NCI-H226 (cell line): ENCODE data around the gene SLC31A2.
"Not testable (repeated sequence)": the region's sequence is repeated elsewhere in the genome, so short reads cannot be mapped to it uniquely, and the experiment has no call there.

Experiments
- DNase-seq: peaks from one replicate; pipeline ENCODE4 v3.0.0-alpha.2; 2015

SLC31A2 gene

GRCh38 chr9:113150670-113151611 is at the start of gene SLC31A2:
Gene SLC31A2 (plus strand): TSS chr9:113151007. CDS start chr9:113151075, 68 bp downstream.
- DNase-seq = peak; percentile 75

GRCh38 chr9:113105345-113105744 is 45.5 kb upstream of the SLC31A2 start:
- DNase-seq = not testable (repeated sequence)

GRCh38 chr9:113111065-113111951 is 39.5 kb upstream of the SLC31A2 start:
- DNase-seq = not testable (repeated sequence)

- peak; percentile 1 for DNase-seq
These were observed 37.9 kb upstream of the SLC31A2 start for GRCh38 chr9:113112706-113113510.

- DNase-seq = not testable (repeated sequence)
These were observed 32.0 kb upstream of the SLC31A2 start for GRCh38 chr9:113118829-113119228.

- no peak for DNase-seq
These were observed 25.3 kb upstream of the SLC31A2 start for GRCh38 chr9:113125386-113126035.

- no peak for DNase-seq
These were observed 21.3 kb upstream of the SLC31A2 start for GRCh38 chr9:113129466-113129865.

GRCh38 chr9:113129884-113130283 is 20.9 kb upstream of the SLC31A2 start:
- no peak for DNase-seq

- peak; percentile 9 for DNase-seq
These were observed 19.1 kb upstream of the SLC31A2 start for GRCh38 chr9:113131689-113132151.

- DNase-seq = no peak
These were observed 13.3 kb upstream of the SLC31A2 start for GRCh38 chr9:113137196-113138168.

GRCh38 chr9:113138760-113139159 is 12.0 kb upstream of the SLC31A2 start:
- DNase-seq = no peak

- DNase-seq = no peak
These were observed 11.5 kb upstream of the SLC31A2 start for GRCh38 chr9:113139225-113139829.

GRCh38 chr9:113139953-113140352 is 10.9 kb upstream of the SLC31A2 start:
- no peak for DNase-seq

GRCh38 chr9:113140896-113141295 is 9.9 kb upstream of the SLC31A2 start:
- not testable (repeated sequence) for DNase-seq

GRCh38 chr9:113143432-113144227 is 7.2 kb upstream of the SLC31A2 start:
- DNase-seq = no peak

- DNase-seq = no peak
These were observed 2.5 kb upstream of the SLC31A2 start for GRCh38 chr9:113148372-113148705.

- no peak for DNase-seq
These were observed 1.9 kb upstream of the SLC31A2 start for GRCh38 chr9:113148781-113149510.

GRCh38 chr9:113149561-113149960 is 1.2 kb upstream of the SLC31A2 start:
- not testable (repeated sequence) for DNase-seq
